Peyer's patch (tissue), 4 donors: ENCODE measurements around the gene RFLNA. TPM values are rescaled to one million over a fixed set of nuclear protein-coding genes. Genes with fewer than 3 reads are reported as not detected.

ENCODE experiments used
- DNase-seq, 3 donors: peaks; one replicate each; pipeline ENCODE4 v3.0.0-alpha.2; 2017 to 2019
- H3K27ac ChIP-seq, 4 donors: fragments of 200-600 bp; sonication (generic); one replicate each; pipeline ENCODE4 v1.5.1; 2016 to 2019
- H3K27me3 ChIP-seq, 2 donors: fragments of 200-600 bp; sonication (generic); one replicate each; pipeline ENCODE4 v1.5.1; 2019
- H3K36me3 ChIP-seq, 3 donors: fragments of 200-600 bp; sonication (generic); one replicate each; pipeline ENCODE4 v1.5.1; 2016 to 2019
- H3K4me1 ChIP-seq, 4 donors: fragments of 200-600 bp; sonication (generic); one replicate each; pipeline ENCODE4 v1.5.1; 2016 to 2019
- H3K4me3 ChIP-seq, 4 donors: fragments of 200-600 bp; sonication (generic); 1 replicate in 3 of 4; 2 replicates in 1 of 4; pipeline ENCODE4 v1.5.1; 2016 to 2019; ENCODE audit warnings: mild to moderate bottlenecking in 1 of 4
- H3K9me3 ChIP-seq, 4 donors: fragments of 200-600 bp; sonication (generic); one replicate each; pipeline ENCODE4 v1.5.1; 2016 to 2019; ENCODE audit warnings: mild to moderate bottlenecking in 1 of 4
- POLR2A ChIP-seq, 2 donors: fragments of 450-650 bp; IDR thresholded peaks; one replicate each; pipeline ENCODE4 v1.5.1; 2017; ENCODE audit warnings: antibody characterized with exemption in 2 of 2, mild to moderate bottlenecking in 2 of 2, moderate library complexity in 2 of 2
- total RNA-seq, 4 donors: library from RNA; depleted of rRNA; stranded (reverse); fragments of >200 nt; gene quantifications; one replicate each; pipeline ENCODE4 v1.1.0, GENCODE V29; 2016
- TF ChIP-seq, protein P1 (sequence below), 6 experiments: fragments of 450-650 bp in 4 of 6; fragments of 200-600 bp in 2 of 6; sonication (generic) in 1 of 6; IDR thresholded peaks; one replicate each; pipeline ENCODE4 v1.5.1; 2017 to 2019; ENCODE audit warnings: antibody characterized with exemption in 6 of 6, mild to moderate bottlenecking in 3 of 6, moderate library complexity in 1 of 6

RFLNA gene
- total RNA-seq, 4 donors from 2014 or later, result 8.3 to 25.7 (median 21.1) TPM

DNA sequence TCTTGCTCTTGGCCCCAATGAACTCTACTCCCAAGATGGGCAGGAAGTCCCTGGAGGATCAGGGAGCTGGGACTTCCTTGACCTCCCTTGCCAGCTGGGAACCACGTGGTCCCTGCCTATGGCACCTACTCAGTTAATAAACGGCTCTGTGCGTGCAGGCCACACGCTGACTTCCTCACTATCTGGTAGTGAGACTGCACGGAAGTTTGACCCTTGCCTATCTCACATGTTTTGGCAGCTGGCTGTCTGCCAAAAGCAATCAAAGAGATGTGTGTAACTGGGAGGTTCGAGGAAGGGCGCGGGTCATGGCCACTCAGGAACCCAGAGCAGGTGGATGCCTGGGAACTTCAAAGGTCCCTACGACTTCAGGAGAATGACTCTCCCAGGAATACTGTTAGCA, 57.9 kb downstream of the RFLNA start:
- Histone ChIP-seq H3K4me1 (peaks cover 0 to 17% (median 1%) of the 10 kb centered on the region in 4 donors), H3K9me3 (no peaks in the 10 kb centered on the region), H3K27ac (peak overlapping the region in 3 of 4 donors; percentile 32 to 72 (median 53)), H3K27me3 (no peaks in the 10 kb centered on the region), H3K36me3 (peaks cover 0 to 87% (median 0%) of the 10 kb centered on the region in 3 donors), H3K4me3 (no peak overlapping the region)
- TF ChIP-seq POLR2A (IDR thresholded peaks at IDR 0.05), result no peak
- TF ChIP-seq, protein P1, sequence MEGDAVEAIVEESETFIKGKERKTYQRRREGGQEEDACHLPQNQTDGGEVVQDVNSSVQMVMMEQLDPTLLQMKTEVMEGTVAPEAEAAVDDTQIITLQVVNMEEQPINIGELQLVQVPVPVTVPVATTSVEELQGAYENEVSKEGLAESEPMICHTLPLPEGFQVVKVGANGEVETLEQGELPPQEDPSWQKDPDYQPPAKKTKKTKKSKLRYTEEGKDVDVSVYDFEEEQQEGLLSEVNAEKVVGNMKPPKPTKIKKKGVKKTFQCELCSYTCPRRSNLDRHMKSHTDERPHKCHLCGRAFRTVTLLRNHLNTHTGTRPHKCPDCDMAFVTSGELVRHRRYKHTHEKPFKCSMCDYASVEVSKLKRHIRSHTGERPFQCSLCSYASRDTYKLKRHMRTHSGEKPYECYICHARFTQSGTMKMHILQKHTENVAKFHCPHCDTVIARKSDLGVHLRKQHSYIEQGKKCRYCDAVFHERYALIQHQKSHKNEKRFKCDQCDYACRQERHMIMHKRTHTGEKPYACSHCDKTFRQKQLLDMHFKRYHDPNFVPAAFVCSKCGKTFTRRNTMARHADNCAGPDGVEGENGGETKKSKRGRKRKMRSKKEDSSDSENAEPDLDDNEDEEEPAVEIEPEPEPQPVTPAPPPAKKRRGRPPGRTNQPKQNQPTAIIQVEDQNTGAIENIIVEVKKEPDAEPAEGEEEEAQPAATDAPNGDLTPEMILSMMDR (IDR thresholded peaks at IDR 0.05), result no peak
- DNase-seq, result peak; percentile 27 to 93 (median 91)

DNA sequence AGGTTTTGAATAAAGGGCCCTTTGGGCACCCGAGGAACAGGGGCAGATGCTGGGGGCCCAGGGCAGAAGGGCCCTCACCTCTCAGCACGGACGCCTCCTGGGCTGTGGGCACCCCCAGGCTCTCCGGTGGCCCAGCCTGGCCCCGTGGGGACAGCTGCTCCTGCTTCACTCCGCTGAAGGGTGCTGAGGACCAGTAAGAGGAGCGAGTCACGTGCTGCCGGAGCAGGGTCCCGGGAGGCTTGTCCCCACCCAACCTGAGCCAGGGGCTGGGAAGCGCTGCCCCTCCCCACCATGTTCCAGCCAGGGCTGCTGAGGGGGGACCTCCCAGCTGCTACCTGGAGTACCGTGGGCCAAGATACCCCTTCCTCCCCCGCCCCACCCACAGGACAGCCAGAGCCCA, 59.5 kb downstream of the RFLNA start:
- H3K36me3 ChIP-seq, result peaks cover 0 to 84% (median 0%) of the 10 kb centered on the region in 3 donors
- TF ChIP-seq, protein P1 (IDR thresholded peaks at IDR 0.05), result no peak
- no peak for TF ChIP-seq POLR2A (IDR thresholded peaks at IDR 0.05)

DNA sequence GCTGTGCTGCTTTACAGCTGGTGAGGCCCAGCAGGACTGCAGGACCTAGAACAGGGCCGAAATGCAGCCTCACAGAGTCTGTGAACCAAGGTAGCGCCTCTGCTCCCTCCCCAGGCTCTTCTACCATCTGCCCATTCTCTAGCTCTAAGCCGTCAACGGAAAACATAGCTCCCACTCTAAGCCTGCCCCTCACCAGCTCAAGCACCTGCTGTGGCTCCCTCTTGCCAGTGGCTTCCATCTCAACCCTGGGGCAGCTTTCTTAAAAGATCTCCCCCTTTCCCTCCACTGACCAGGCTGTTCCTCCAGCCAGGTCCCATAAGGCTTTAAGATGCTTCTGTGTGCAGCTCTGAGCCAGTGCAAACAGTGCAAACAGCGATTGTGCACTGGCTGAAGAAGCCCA, 61.3 kb downstream of the RFLNA start:
- Histone ChIP-seq H3K4me1 (peaks cover 0 to 47% (median 14%) of the 10 kb centered on the region in 4 donors), H3K9me3 (no peaks in the 10 kb centered on the region), H3K4me3 (no peak overlapping the region), H3K36me3 (peaks cover 0 to 69% (median 0%) of the 10 kb centered on the region in 3 donors), H3K27ac (no peak overlapping the region), H3K27me3 (no peaks in the 10 kb centered on the region)
- TF ChIP-seq POLR2A (IDR thresholded peaks at IDR 0.05), result no peak
- TF ChIP-seq, protein P1 (IDR thresholded peaks at IDR 0.05), result no peak
- DNase-seq, result no peak

More for the DNA sequence above, 59.5 kb downstream of the RFLNA start:
- Histone ChIP-seq H3K4me1 (peaks cover 0 to 31% (median 4%) of the 10 kb centered on the region in 4 donors), H3K9me3 (no peaks in the 10 kb centered on the region), H3K27me3 (no peaks in the 10 kb centered on the region), H3K27ac (no peak overlapping the region), H3K4me3 (no peak overlapping the region)
- no peak for DNase-seq

DNA sequence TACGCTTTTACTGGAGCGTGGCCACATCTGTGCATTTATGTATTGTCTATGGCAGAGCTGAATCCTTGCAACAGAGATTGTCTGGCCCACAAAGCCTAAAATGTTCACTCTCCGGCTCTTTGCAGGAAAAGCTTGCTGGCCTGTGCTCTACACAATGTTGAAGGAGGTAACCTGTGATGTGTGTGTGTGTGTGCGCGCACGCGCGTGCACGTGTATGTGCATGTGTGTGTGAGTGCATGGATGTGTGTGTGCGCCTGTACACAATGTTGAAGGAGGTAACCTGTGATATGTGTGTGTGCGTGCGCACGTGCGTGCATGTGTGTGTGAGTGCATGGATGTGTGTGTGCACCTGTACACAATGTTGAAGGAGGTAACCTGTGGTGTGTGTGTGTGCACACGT, 62.7 kb downstream of the RFLNA start:
- Histone ChIP-seq H3K27me3 (no peaks in the 10 kb centered on the region), H3K36me3 (peaks cover 0 to 76% (median 0%) of the 10 kb centered on the region in 3 donors), H3K4me1 (peaks cover 0 to 46% (median 13%) of the 10 kb centered on the region in 4 donors), H3K4me3 (no peak overlapping the region), H3K9me3 (no peaks in the 10 kb centered on the region), H3K27ac (no peak overlapping the region)
- no peak for TF ChIP-seq POLR2A (IDR thresholded peaks at IDR 0.05)
- TF ChIP-seq, protein P1 (IDR thresholded peaks at IDR 0.05), result no peak
- DNase-seq, result no peak

DNA sequence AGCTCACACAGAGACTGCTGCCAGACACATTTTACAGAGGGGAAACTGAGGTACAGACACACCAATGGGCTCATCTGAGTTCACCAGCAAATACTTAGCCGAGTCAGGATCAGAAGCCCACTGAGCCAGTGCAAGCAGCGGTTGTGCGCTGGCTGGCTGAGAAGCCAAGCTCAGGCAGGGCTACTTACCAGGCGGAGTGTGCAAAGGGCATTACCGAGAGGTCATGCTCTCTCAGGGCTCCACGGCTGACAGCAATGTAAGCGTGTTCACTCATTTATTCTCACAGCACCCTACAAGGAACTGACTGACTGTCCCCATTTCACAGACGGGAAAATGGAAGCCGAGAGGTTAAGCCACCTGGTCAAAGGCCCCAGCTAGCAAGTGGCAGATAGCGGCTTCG, 63.7 kb downstream of the RFLNA start:
- Histone ChIP-seq H3K36me3 (peaks cover 0 to 72% (median 0%) of the 10 kb centered on the region in 3 donors), H3K27ac (peak overlapping the region in 2 of 4 donors; percentile 73 to 91), H3K9me3 (no peaks in the 10 kb centered on the region), H3K4me1 (peaks cover 0 to 37% (median 13%) of the 10 kb centered on the region in 4 donors), H3K4me3 (no peak overlapping the region), H3K27me3 (no peaks in the 10 kb centered on the region)
- no peak for DNase-seq
- no peak for TF ChIP-seq POLR2A (IDR thresholded peaks at IDR 0.05)
- TF ChIP-seq, protein P1 (IDR thresholded peaks at IDR 0.05), result no peak
